Activated T-helper 2 cell treated with anti-CD3 and anti-CD28 coated beads, Interferon-gamma antibody, Interleukin-2, Interleukin-4, amounts not matched to agents 10 μg/mL and 5 μg/mL and 100 μg/mL, durations not matched to agents 14 hours and 24 hours and 36 hours (primary cell): ENCODE measurements around the gene CD1B. TPM values are rescaled to one million over a fixed set of nuclear protein-coding genes. Genes with fewer than 3 reads are reported as not detected.
"Not testable (repeated sequence)": the region's sequence is repeated elsewhere in the genome, so short reads cannot be mapped to it uniquely, and the experiment has no call there.

Experiments used
- DNase-seq: peaks from one replicate; pipeline ENCODE4 v3.0.0; 2021; ENCODE audit warnings: low spot score
- H3K27ac Mint-ChIP-seq: one replicate; pipeline ENCODE4 v1.8.0; 2021; ENCODE audit warnings: mixed read lengths
- H3K27me3 Mint-ChIP-seq: one replicate; pipeline ENCODE4 v1.8.0; 2021; ENCODE audit warnings: low read depth, mixed read lengths
- H3K36me3 Mint-ChIP-seq: one replicate; pipeline ENCODE4 v1.8.0; 2021; ENCODE audit warnings: low read depth, mixed read lengths
- H3K4me1 Mint-ChIP-seq: one replicate; pipeline ENCODE4 v1.8.0; 2021; ENCODE audit warnings: low read depth, mixed read lengths
- H3K4me3 Mint-ChIP-seq: one replicate; pipeline ENCODE4 v1.8.0; 2021; ENCODE audit warnings: low read depth, mild to moderate bottlenecking, moderate library complexity, mixed read lengths
- H3K9me3 Mint-ChIP-seq: one replicate; pipeline ENCODE4 v1.8.0; 2021; ENCODE audit warnings: mixed read lengths
- intact Hi-C: fragments of 100-400 bp; cut with micrococcal nuclease; formaldehyde crosslinking; loops from one replicate; pipeline ENCODE4 v1.15.1; 2023
- total RNA-seq: library from RNA; stranded (reverse); gene quantifications from 2 replicates; pipeline ENCODE4 v1.2.3, GENCODE V29; 2022

The CD1B gene
- not detected in 2 replicates for total RNA-seq

GRCh38 chr1:158331481-158332150 is at the start of gene CD1B:
Gene CD1B (minus strand): TSS chr1:158331531. CDS start chr1:158331423, 108 bp downstream.
- no peak within 1 kb of the TSS for H3K27ac Mint-ChIP-seq
- peaks cover 1% of the 10 kb centered on the region for H3K27me3 Mint-ChIP-seq
- H3K4me3 Mint-ChIP-seq, result no peak within 1 kb of the TSS
- H3K9me3 Mint-ChIP-seq, result no peaks in the 10 kb centered on the region
- no peaks in the 10 kb centered on the region for H3K36me3 Mint-ChIP-seq
- intact Hi-C loops, result loop anchor here (5.0 kb wide), 1 partner anchor 129 kb away; no protein-coding TSS in a partner anchor
- DNase-seq, result no peak
- peaks cover 13% of the 10 kb centered on the region for H3K4me1 Mint-ChIP-seq

GRCh38 chr1:158374860-158375259 is 43.5 kb upstream of the CD1B start:
- Mint-ChIP-seq H3K4me3 (no peak overlapping the region), H3K27ac (no peak overlapping the region), H3K4me1 (no peaks in the 10 kb centered on the region), H3K36me3 (no peaks in the 10 kb centered on the region), H3K9me3 (peaks cover 23% of the 10 kb centered on the region), H3K27me3 (no peaks in the 10 kb centered on the region)
- intact Hi-C loops, result no loop called here
- no peak for DNase-seq

- H3K27ac Mint-ChIP-seq, DNase-seq, H3K4me1 Mint-ChIP-seq, H3K4me3 Mint-ChIP-seq, H3K36me3 Mint-ChIP-seq, intact Hi-C loops, H3K27me3 Mint-ChIP-seq: not testable (repeated sequence)
- H3K9me3 Mint-ChIP-seq, result peaks cover 23% of the 10 kb centered on the region
Observed at GRCh38 chr1:158374101-158374500, 42.8 kb upstream of the CD1B start.

GRCh38 chr1:158371188-158371953 is 40.0 kb upstream of the CD1B start:
- Mint-ChIP-seq H3K4me3 (no peak overlapping the region), H3K36me3 (no peaks in the 10 kb centered on the region), H3K27me3 (no peaks in the 10 kb centered on the region), H3K4me1 (no peaks in the 10 kb centered on the region), H3K27ac (no peak overlapping the region), H3K9me3 (peaks cover 23% of the 10 kb centered on the region)
- no peak for DNase-seq
- intact Hi-C loops, result no loop called here

GRCh38 chr1:158366783-158367182 is 35.5 kb upstream of the CD1B start:
- no peak for DNase-seq
- Mint-ChIP-seq H3K27me3 (no peaks in the 10 kb centered on the region), H3K27ac (no peak overlapping the region), H3K4me3 (no peak overlapping the region), H3K9me3 (peaks cover 3% of the 10 kb centered on the region), H3K4me1 (no peaks in the 10 kb centered on the region), H3K36me3 (no peaks in the 10 kb centered on the region)
- intact Hi-C loops, result no loop called here

GRCh38 chr1:158362941-158363340 is 31.6 kb upstream of the CD1B start:
- Mint-ChIP-seq H3K27ac (no peak overlapping the region), H3K4me1 (no peaks in the 10 kb centered on the region), H3K4me3 (no peak overlapping the region), H3K36me3 (no peaks in the 10 kb centered on the region), H3K9me3 (no peaks in the 10 kb centered on the region), H3K27me3 (no peaks in the 10 kb centered on the region)
- DNase-seq, result no peak
- intact Hi-C loops, result no loop called here

- Mint-ChIP-seq H3K27me3 (no peaks in the 10 kb centered on the region), H3K27ac (no peak overlapping the region), H3K36me3 (no peaks in the 10 kb centered on the region), H3K4me1 (no peaks in the 10 kb centered on the region), H3K4me3 (no peak overlapping the region), H3K9me3 (no peaks in the 10 kb centered on the region)
- no peak for DNase-seq
- intact Hi-C loops, result no loop called here
Observed at GRCh38 chr1:158362482-158362881, 31.2 kb upstream of the CD1B start.

GRCh38 chr1:158357441-158357840 is 26.1 kb upstream of the CD1B start:
- Mint-ChIP-seq H3K9me3 (no peaks in the 10 kb centered on the region), H3K27ac (no peak overlapping the region), H3K27me3 (peaks cover 20% of the 10 kb centered on the region), H3K4me3 (no peak overlapping the region), H3K36me3 (no peaks in the 10 kb centered on the region), H3K4me1 (peaks cover 2% of the 10 kb centered on the region)
- no peak for DNase-seq
- intact Hi-C loops, result no loop called here

GRCh38 chr1:158356616-158357015 is 25.3 kb upstream of the CD1B start:
- Mint-ChIP-seq H3K9me3 (no peaks in the 10 kb centered on the region), H3K4me1 (peaks cover 2% of the 10 kb centered on the region), H3K27me3 (peaks cover 20% of the 10 kb centered on the region), H3K4me3 (no peak overlapping the region), H3K27ac (no peak overlapping the region), H3K36me3 (no peaks in the 10 kb centered on the region)
- intact Hi-C loops, result no loop called here
- no peak for DNase-seq

- Mint-ChIP-seq H3K9me3 (no peaks in the 10 kb centered on the region), H3K27ac (no peak overlapping the region)
Observed at GRCh38 chr1:158355773-158356285, 24.5 kb upstream of the CD1B start.

GRCh38 chr1:158354255-158354654 is 22.9 kb upstream of the CD1B start:
- H3K27ac Mint-ChIP-seq, result no peak overlapping the region
- intact Hi-C loops, result no loop called here
- no peaks in the 10 kb centered on the region for H3K36me3 Mint-ChIP-seq
- no peaks in the 10 kb centered on the region for H3K9me3 Mint-ChIP-seq
- H3K27me3 Mint-ChIP-seq, result peaks cover 20% of the 10 kb centered on the region
- no peak for DNase-seq
- H3K4me3 Mint-ChIP-seq, result no peak overlapping the region
- peaks cover 2% of the 10 kb centered on the region for H3K4me1 Mint-ChIP-seq

More at GRCh38 chr1:158355773-158356285, 24.5 kb upstream of the CD1B start:
- Mint-ChIP-seq H3K4me1 (peaks cover 2% of the 10 kb centered on the region), H3K36me3 (no peaks in the 10 kb centered on the region), H3K27me3 (peaks cover 20% of the 10 kb centered on the region), H3K4me3 (no peak overlapping the region)
- intact Hi-C loops, result no loop called here
- DNase-seq, result no peak

- intact Hi-C loops, result no loop called here
- Mint-ChIP-seq H3K4me3 (no peak within 1 kb of the TSS), H3K9me3 (no peaks in the 10 kb centered on the region), H3K36me3 (no peaks in the 10 kb centered on the region), H3K27me3 (peaks cover 20% of the 10 kb centered on the region), H3K27ac (no peak within 1 kb of the TSS), H3K4me1 (peaks cover 2% of the 10 kb centered on the region)
- no peak for DNase-seq
Observed at GRCh38 chr1:158353303-158354075, 22.2 kb upstream of the CD1B start, which contains the start of gene CD1E. Gene CD1E (plus strand): TSS chr1:158353894. CDS start chr1:158353989, 95 bp downstream.
